GM19452 (cell line): ENCODE results near the gene KIF2A.
"Not testable (repeated sequence)": the region's sequence is repeated elsewhere in the genome, so short reads cannot be mapped to it uniquely, and the experiment has no call there.

ENCODE experiments used
- ATAC-seq: cut with Tn5 transposase; IDR thresholded peaks from one replicate; pipeline ENCODE4 v1.9.1; 2021; ENCODE audit not compliant: unreplicated experiment

The KIF2A gene

GRCh38 chr5:62289813-62290212 lies 16.2 kb upstream of the KIF2A start:
- ATAC-seq = no peak

- ATAC-seq = not testable (repeated sequence)
These were observed 14.2 kb upstream of the KIF2A start for GRCh38 chr5:62291829-62292228.

- no peak for ATAC-seq
These were observed 9.0 kb upstream of the KIF2A start for GRCh38 chr5:62296998-62297397.

GRCh38 chr5:62298118-62298517 lies 7.9 kb upstream of the KIF2A start:
- ATAC-seq = no peak

- ATAC-seq = no peak
These were observed 6.9 kb upstream of the KIF2A start for GRCh38 chr5:62299101-62299500.

- ATAC-seq = no peak
These were observed 6.4 kb upstream of the KIF2A start for GRCh38 chr5:62299600-62299999.

- no peak for ATAC-seq
These were observed 670 bp upstream of the KIF2A start for GRCh38 chr5:62305358-62305714.

GRCh38 chr5:62306323-62306895 lies 403 bp downstream of the KIF2A start:
- peak; percentile 35 for ATAC-seq

GRCh38 chr5:62306896-62307689 lies 1.1 kb downstream of the KIF2A start:
- peak; percentile 17 for ATAC-seq

- ATAC-seq = no peak
These were observed 2.4 kb downstream of the KIF2A start for GRCh38 chr5:62308439-62308838.

GRCh38 chr5:62309107-62309506 lies 3.1 kb downstream of the KIF2A start:
- no peak for ATAC-seq

- no peak for ATAC-seq
These were observed 4.6 kb downstream of the KIF2A start for GRCh38 chr5:62310426-62311143.

GRCh38 chr5:62312036-62312435 lies 6.0 kb downstream of the KIF2A start:
- ATAC-seq = no peak

- no peak for ATAC-seq
These were observed 6.7 kb downstream of the KIF2A start for GRCh38 chr5:62312674-62313073.

- ATAC-seq = no peak
These were observed 8.3 kb downstream of the KIF2A start for GRCh38 chr5:62314213-62314830.

- no peak for ATAC-seq
These were observed 9.6 kb downstream of the KIF2A start for GRCh38 chr5:62315376-62316175.

- ATAC-seq = no peak
These were observed 10.1 kb downstream of the KIF2A start for GRCh38 chr5:62316176-62316502.

- ATAC-seq = no peak
These were observed 11.8 kb downstream of the KIF2A start for GRCh38 chr5:62317810-62318209.

GRCh38 chr5:62322484-62322883 lies 16.5 kb downstream of the KIF2A start:
- no peak for ATAC-seq

- peak; percentile 73 for ATAC-seq
These were observed 20.3 kb downstream of the KIF2A start for GRCh38 chr5:62326302-62326701.

GRCh38 chr5:62326702-62327101 lies 20.7 kb downstream of the KIF2A start:
- no peak for ATAC-seq
